HepG2 (cell line): ENCODE results near the gene TREML1. TPM values are rescaled to one million over a fixed set of nuclear protein-coding genes. Genes with fewer than 3 reads are reported as not detected.

Experiments used
- ATAC-seq: fragments of 200-7000 bp; cut with Tn5 transposase; 3 replicates; pipeline ENCODE4 v1.9.1; 2020; ENCODE audit warnings: mild to moderate bottlenecking, moderate library complexity
- BruUV-seq: library from RNA; stranded (reverse); fragments of 400-500 nt; replicated peaks from 2 replicates; lab custom pipeline; 2021; lab: Mats Ljungman, UMichigan
- CTCF ChIA-PET: fragments of 300-600 bp; formaldehyde crosslinking; extraction: SDS; loops from one replicate; lab custom pipeline; 2021; ENCODE audit warnings: low total read pairs, inconsistent platforms, low intra/inter-chr PET ratio; lab: Yijun Ruan, JAX
- POLR2A ChIA-PET: fragments of 350-600 bp; sonication (Branson Sonifier 250); formaldehyde crosslinking; loops from one replicate; lab custom pipeline; 2020; ENCODE audit warnings: antibody characterized with exemption, inconsistent platforms; lab: Yijun Ruan, JAX
- DNase-seq: peaks from one replicate; pipeline ENCODE4 v3.0.0-alpha.2; 2015; ENCODE audit warnings: low spot score
- FAIRE-seq: peaks from 3 replicates; lab custom pipeline; 2011; peaks lifted over from hg19 to GRCh38; lab: Jason Lieb, UNC
- H2AFZ ChIP-seq: one replicate; pipeline ENCODE4 v1.6.1; 2011; ENCODE audit warnings: low read length, inconsistent platforms
- H3K27ac ChIP-seq: fragments of 300-600 bp; 3 replicates; pipeline ENCODE4 v1.8.0; 2011; ENCODE audit warnings: mixed run types, mild to moderate bottlenecking, mixed read lengths, low read length, inconsistent platforms; ENCODE audit not compliant: insufficient read depth; ENCODE audit errors: extremely low read length
- H3K27me3 ChIP-seq, 2 experiments: fragments of 200-600 bp in 1 of 2; 2 replicates in 1 of 2; 3 replicates in 1 of 2; pipeline versions ENCODE4 v1.6.0 to v1.8.0; 2011; ENCODE audit warnings: low read length in 2 of 2, mild to moderate bottlenecking in 2 of 2, moderate library complexity in 2 of 2, inconsistent platforms in 1 of 2; ENCODE audit not compliant: insufficient read depth in 2 of 2, control insufficient read depth in 1 of 2
- H3K36me3 ChIP-seq, 2 experiments: fragments of 200-600 bp in 1 of 2; replicated peaks in 1 of 2; 2 replicates in 1 of 2; 3 replicates in 1 of 2; pipeline versions ENCODE4 v1.5.1 to v1.8.0; 2011; ENCODE audit warnings: low read length in 2 of 2, inconsistent platforms in 1 of 2; ENCODE audit not compliant: insufficient read depth in 2 of 2, control insufficient read depth in 1 of 2
- H3K4me1 ChIP-seq: 2 replicates; pipeline ENCODE4 v1.5.1; 2012; ENCODE audit warnings: low read length, inconsistent platforms; ENCODE audit not compliant: insufficient read depth
- H3K4me2 ChIP-seq: 2 replicates; pipeline ENCODE4 v1.6.0; 2011; ENCODE audit warnings: low read depth, low read length, inconsistent platforms
- H3K4me3 ChIP-seq, 3 experiments: fragments of 200-600 bp in 1 of 3; sonication (generic), shearing (Covaris generic) in 1 of 3; replicated peaks in 1 of 3; 2 replicates each; pipeline ENCODE4 v1.5.1; 2011 to 2016; ENCODE audit warnings: low read length in 3 of 3, inconsistent platforms in 2 of 3, low read depth in 2 of 3, mild to moderate bottlenecking in 2 of 3, control low read depth in 1 of 3, mixed read lengths in 1 of 3; ENCODE audit not compliant: insufficient read depth in 1 of 3
- H3K79me2 ChIP-seq: one replicate; pipeline ENCODE4 v1.6.1; 2011; ENCODE audit warnings: low read length, inconsistent platforms; ENCODE audit not compliant: insufficient read depth
- H3K9ac ChIP-seq: 2 replicates; pipeline ENCODE4 v1.6.0; 2011; ENCODE audit warnings: mild to moderate bottlenecking, low read depth, low read length, inconsistent platforms; ENCODE audit not compliant: insufficient read depth
- H3K9me3 ChIP-seq: 2 replicates; pipeline ENCODE4 v1.5.1; 2012; ENCODE audit warnings: mild to moderate bottlenecking, low read length
- H4K20me1 ChIP-seq: 2 replicates; pipeline ENCODE4 v1.6.0; 2011; ENCODE audit warnings: inconsistent platforms, mild to moderate bottlenecking, low read length, moderate library complexity; ENCODE audit not compliant: insufficient read depth
- HNRNPL ChIP-seq: fragments of 200-400 bp; formaldehyde crosslinking; IDR thresholded peaks from 2 replicates; pipeline ENCODE4 v1.6.1; 2017; ENCODE audit warnings: mild to moderate bottlenecking, low read depth, low read length
- JDP2 ChIP-seq: sonication (generic); formaldehyde crosslinking; IDR thresholded peaks from 2 replicates; pipeline ENCODE4 v1.8.1; 2022; ENCODE audit warnings: missing genetic modification reagents, borderline replicate concordance
- KIAA2018 ChIP-seq: sonication (generic); formaldehyde crosslinking; IDR thresholded peaks from 2 replicates; pipeline ENCODE4 v1.5.0; 2020; ENCODE audit warnings: mild to moderate bottlenecking, missing genetic modification reagents, borderline replicate concordance
- MLLT10 ChIP-seq: sonication (generic); formaldehyde crosslinking; IDR thresholded peaks from 2 replicates; pipeline ENCODE4 v1.4.0; 2020; ENCODE audit warnings: missing genetic modification reagents
- PITX1 ChIP-seq: sonication (generic); formaldehyde crosslinking; IDR thresholded peaks from 2 replicates; pipeline ENCODE4 v1.5.1; 2020; ENCODE audit warnings: mild to moderate bottlenecking, missing genetic modification reagents
- ZBTB37 ChIP-seq: sonication (generic); formaldehyde crosslinking; IDR thresholded peaks from 2 replicates; pipeline ENCODE4 v1.4.0; 2020; ENCODE audit warnings: mild to moderate bottlenecking, missing genetic modification reagents
- ZFP82 ChIP-seq: sonication (generic); formaldehyde crosslinking; IDR thresholded peaks from 2 replicates; pipeline ENCODE4 v1.5.1; 2020; ENCODE audit warnings: mild to moderate bottlenecking, missing genetic modification reagents, borderline replicate concordance
- ZMYM4 ChIP-seq: sonication (generic); formaldehyde crosslinking; IDR thresholded peaks from 2 replicates; pipeline ENCODE4 v1.8.1; 2023; ENCODE audit warnings: mild to moderate bottlenecking, missing genetic modification reagents
- ZNF484 ChIP-seq: sonication (generic); formaldehyde crosslinking; IDR thresholded peaks from 2 replicates; pipeline ENCODE4 v1.5.1; 2020; ENCODE audit warnings: mild to moderate bottlenecking, low read depth, missing genetic modification reagents, borderline replicate concordance
- ZNF513 ChIP-seq: sonication (generic); formaldehyde crosslinking; conservative IDR thresholded peaks from 2 replicates; pipeline ENCODE4 v1.5.0; 2020; ENCODE audit warnings: missing genetic modification reagents
- ZNF629 ChIP-seq: sonication (generic); formaldehyde crosslinking; conservative IDR thresholded peaks from 2 replicates; pipeline ENCODE4 v1.5.0; 2020; ENCODE audit warnings: missing genetic modification reagents
- ZSCAN30 ChIP-seq: sonication (generic); formaldehyde crosslinking; IDR thresholded peaks from 2 replicates; pipeline ENCODE4 v1.5.0; 2020; ENCODE audit warnings: mild to moderate bottlenecking, missing genetic modification reagents
- WGBS: methylation state at CpG from one replicate; pipeline ENCODE4 v1.1.6; 2017; ENCODE audit warnings: low lambda C conversion rate; 5-methylcytosine and 5-hydroxymethylcytosine counted together
- in situ Hi-C: cut with HindIII; loops from 2 replicates; pipeline ENCODE4 v1.10.0; 2017; ENCODE audit warnings: low pct_unique_long_range_greater_than_20kb; ENCODE audit not compliant: extremely low pct_ligation_motif_present
- intact Hi-C: fragments of 100-400 bp; cut with micrococcal nuclease; formaldehyde crosslinking; loops from one replicate; pipeline ENCODE4 v1.10.0; 2022; ENCODE audit not compliant: unreplicated experiment
- polyA plus RNA-seq, 8 experiments: library from polyadenylated mRNA; depleted of rRNA in 3 of 8; stranded (reverse) in 7 of 8; unstranded in 1 of 8; fragments of >200 nt; fragmentation: Illumina TruSeq in 4 of 8; extraction: Trizol in 4 of 8; gene quantifications; 2 replicates each; pipeline versions ENCODE4 v1.2.1 to v1.2.3, GENCODE V29; 2011 to 2016; ENCODE audit warnings: low read depth in 4 of 8, missing spikeins in 1 of 8, mixed read lengths in 1 of 8; ENCODE audit not compliant: insufficient read depth in 1 of 8
- total RNA-seq, 5 experiments: library from RNA; depleted of rRNA; stranded (reverse); fragments of >200 nt; fragmentation: Illumina TruSeq; extraction: Trizol; gene quantifications; 2 replicates each; pipeline ENCODE4 v1.2.3, GENCODE V29; 2016; ENCODE audit warnings: low read depth in 1 of 5

TREML1 gene
- total and polyA plus RNA-seq, 2 of the 13 experiments (the other 11 are each of a cell fraction or from before 2014, with no cell fraction given) = not detected

GRCh38 chr6:41119508-41119907 is 34.6 kb downstream of the TREML1 start:
- intact Hi-C loops (no loop called here), in situ Hi-C loops (no loop called here)
- no peak overlapping the region for H2AFZ ChIP-seq
- no TSS peak for BruUV-seq
- peaks cover 11% of the 10 kb centered on the region for H3K4me1 ChIP-seq
- 0% methylated on average over 1 of the region's 1 CpG for WGBS
- H3K27ac ChIP-seq = no peak overlapping the region
- ChIA-PET CTCF (no interaction called here), POLR2A (no interaction called here)
- TF ChIP-seq ZSCAN30 (CRISPR knock-in tag) = no peak
- TF ChIP-seq MLLT10 (CRISPR knock-in tag) = no peak
- TF ChIP-seq HNRNPL = no peak
- no peak for TF ChIP-seq ZFP82 (CRISPR knock-in tag)
- no peak for TF ChIP-seq ZNF513 (CRISPR knock-in tag)
- TF ChIP-seq ZMYM4 = no peak
- TF ChIP-seq ZBTB37 (CRISPR knock-in tag) = no peak
- TF ChIP-seq PITX1 = no peak
- no peak for TF ChIP-seq KIAA2018 (CRISPR knock-in tag)
- TF ChIP-seq ZNF629 = no peak
- no peak for TF ChIP-seq ZNF484
- TF ChIP-seq JDP2 (CRISPR knock-in tag) = no peak
- no peak overlapping the region for H3K9ac ChIP-seq
- H3K79me2 ChIP-seq = no peaks in the 10 kb centered on the region
- ATAC-seq (no peak), FAIRE-seq (no peak), DNase-seq (no peak)
- peaks cover 0 to 1% of the 10 kb centered on the region in 2 experiments; a peak in 1 of 5 replicates for H3K27me3 ChIP-seq
- no peaks in the 10 kb centered on the region for H3K9me3 ChIP-seq
- H4K20me1 ChIP-seq = no peaks in the 10 kb centered on the region
- H3K4me3 ChIP-seq = no peak overlapping the region
- no peak overlapping the region for H3K4me2 ChIP-seq
- no peaks in the 10 kb centered on the region for H3K36me3 ChIP-seq
